Measurements from ENCODE around the gene TMOD2.
A peak's percentile ranks its signal among the peaks of the same experiment; 100 is the strongest.

Gene TMOD2

DNA sequence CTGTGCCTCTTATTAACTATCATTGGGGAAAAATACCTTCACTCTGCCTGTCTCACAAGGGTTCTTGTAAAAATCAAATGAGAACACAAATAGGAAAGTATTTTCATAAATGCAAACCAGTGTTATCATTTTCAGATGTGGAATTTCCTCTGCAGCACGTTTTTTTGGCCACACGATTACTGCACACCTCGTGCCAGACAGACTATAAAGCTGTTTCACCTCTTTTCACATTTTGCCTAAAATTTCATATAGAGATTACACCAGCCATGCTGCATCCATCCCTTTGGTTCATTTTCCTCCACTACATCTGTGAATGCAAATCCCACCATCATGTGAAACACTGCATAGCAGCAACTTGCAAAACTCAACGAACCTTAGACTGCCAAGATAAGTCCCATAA lies 1.2 kb upstream of the TMOD2 start:
- TF ChIP-seq MYC (IDR thresholded peaks at IDR 0.05; ENCODE audit: low read depth, low read length), result no peak
- no peak for TF ChIP-seq POLR2A (IDR thresholded peaks at IDR 0.05; ENCODE audit: extremely low read depth, insufficient read length)
- TF ChIP-seq, protein P1, sequence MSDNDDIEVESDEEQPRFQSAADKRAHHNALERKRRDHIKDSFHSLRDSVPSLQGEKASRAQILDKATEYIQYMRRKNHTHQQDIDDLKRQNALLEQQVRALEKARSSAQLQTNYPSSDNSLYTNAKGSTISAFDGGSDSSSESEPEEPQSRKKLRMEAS (IDR thresholded peaks at IDR 0.05; ENCODE audit: low read depth, low read length), result no peak
- no peak for TF ChIP-seq CTCF (IDR thresholded peaks at IDR 0.05; ENCODE audit: low read depth, low read length)
- DNase-seq (ENCODE audit: low read depth), result no peak
- H3K4me3 ChIP-seq (ENCODE audit: low read depth, low read length), result no peak overlapping the region

GRCh38 chr15:51751697-51752683 lies 593 bp downstream of the TMOD2 start:
- peak; percentile 73 for DNase-seq (ENCODE audit: low read depth)
- H3K4me3 ChIP-seq (ENCODE audit: low read depth, low read length), result peak overlapping the region; percentile 57
- TF ChIP-seq CTCF (IDR thresholded peaks at IDR 0.05; ENCODE audit: low read depth, low read length) (no peak), POLR2A (IDR thresholded peaks at IDR 0.05; ENCODE audit: extremely low read depth, insufficient read length) (peak; percentile 54), MYC (IDR thresholded peaks at IDR 0.05; ENCODE audit: low read depth, low read length) (peak; percentile 23; the same call in 1 of the 2 replicates)
- TF ChIP-seq, protein P1 (IDR thresholded peaks at IDR 0.05; ENCODE audit: low read depth, low read length), result peak; percentile 32; the same call in 1 of the 2 replicates

DNA sequence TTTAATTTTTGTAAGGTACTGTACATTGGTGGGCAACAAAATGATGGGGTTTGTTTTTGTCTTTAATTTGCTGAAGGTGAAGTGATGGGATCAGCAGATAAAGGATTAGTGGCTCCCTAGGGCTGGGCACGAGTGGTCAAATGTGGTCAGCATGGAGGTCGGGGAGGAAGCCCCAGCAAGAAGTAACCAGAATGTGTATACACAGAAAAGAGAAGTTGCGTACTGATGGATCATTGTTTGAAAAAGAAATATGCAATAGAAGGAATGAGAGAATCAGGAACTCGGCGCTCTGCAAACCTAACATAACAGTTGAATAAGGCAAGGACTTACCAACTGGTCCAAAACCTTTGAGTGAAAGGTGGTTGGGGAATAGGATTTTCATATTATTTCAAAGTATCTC lies 1.5 kb downstream of the TMOD2 start:
- TF ChIP-seq, protein P1 (IDR thresholded peaks at IDR 0.05; ENCODE audit: low read depth, low read length), result 0 out of 2 replicates have a peak, but pooled peaks have one; percentile 21
- no peak for TF ChIP-seq MYC (IDR thresholded peaks at IDR 0.05; ENCODE audit: low read depth, low read length)
- peak; percentile 66 for DNase-seq (ENCODE audit: low read depth)
- H3K4me3 ChIP-seq (ENCODE audit: low read depth, low read length), result no peak overlapping the region

DNA sequence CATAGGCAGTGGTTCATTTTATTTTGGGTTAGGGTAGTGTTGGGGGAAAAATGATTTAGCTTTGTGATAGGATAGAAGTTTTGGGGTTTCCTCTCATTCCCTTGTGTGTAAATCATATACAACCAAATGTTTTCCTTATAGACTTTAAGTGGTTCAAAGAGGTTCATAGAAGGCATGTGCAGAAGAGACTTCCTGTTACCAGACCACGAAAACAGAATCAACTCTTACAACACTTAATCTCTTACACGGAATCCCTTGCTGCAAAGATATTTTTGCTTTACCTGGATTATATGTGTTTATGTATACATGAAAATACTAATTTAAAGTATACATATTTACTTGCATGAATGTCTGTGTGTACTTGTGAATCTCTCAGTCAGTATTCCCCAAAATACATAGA lies 2.9 kb downstream of the TMOD2 start:
- no peak overlapping the region for H3K4me3 ChIP-seq (ENCODE audit: low read depth, low read length)
- peak; percentile 61 for DNase-seq (ENCODE audit: low read depth)
- TF ChIP-seq CTCF (IDR thresholded peaks at IDR 0.05; ENCODE audit: low read depth, low read length) (no peak), MYC (IDR thresholded peaks at IDR 0.05; ENCODE audit: low read depth, low read length) (no peak), POLR2A (IDR thresholded peaks at IDR 0.05; ENCODE audit: extremely low read depth, insufficient read length) (no peak)
- TF ChIP-seq, protein P1 (IDR thresholded peaks at IDR 0.05; ENCODE audit: low read depth, low read length), result no peak

GRCh38 chr15:51755790-51756189 lies 4.4 kb downstream of the TMOD2 start:
- peak; percentile 67 for DNase-seq (ENCODE audit: low read depth)
- peak overlapping the region; percentile 13 for H3K4me3 ChIP-seq (ENCODE audit: low read depth, low read length)
- TF ChIP-seq, protein P1 (IDR thresholded peaks at IDR 0.05; ENCODE audit: low read depth, low read length), result no peak
- TF ChIP-seq CTCF (IDR thresholded peaks at IDR 0.05; ENCODE audit: low read depth, low read length) (no peak), MYC (IDR thresholded peaks at IDR 0.05; ENCODE audit: low read depth, low read length) (no peak), POLR2A (IDR thresholded peaks at IDR 0.05; ENCODE audit: extremely low read depth, insufficient read length) (no peak)

GRCh38 chr15:51756482-51756881 lies 5.1 kb downstream of the TMOD2 start:
- peak overlapping the region; percentile 13 for H3K4me3 ChIP-seq (ENCODE audit: low read depth, low read length)
- peak; percentile 11 for TF ChIP-seq CTCF (IDR thresholded peaks at IDR 0.05; ENCODE audit: low read depth, low read length)
- no peak for TF ChIP-seq POLR2A (IDR thresholded peaks at IDR 0.05; ENCODE audit: extremely low read depth, insufficient read length)
- TF ChIP-seq, protein P1 (IDR thresholded peaks at IDR 0.05; ENCODE audit: low read depth, low read length), result no peak
- TF ChIP-seq MYC (IDR thresholded peaks at IDR 0.05; ENCODE audit: low read depth, low read length), result no peak
- peak; percentile 75 for DNase-seq (ENCODE audit: low read depth)
